NCI-H2196 (cell line): Measurements from ENCODE around the gene FKBP2.

Source experiments
- DNase-seq: peaks from one replicate; lab custom pipeline; 2025; ENCODE audit not compliant: unreplicated experiment; lab: John Stamatoyannopoulos, UW

The FKBP2 gene

DNA sequence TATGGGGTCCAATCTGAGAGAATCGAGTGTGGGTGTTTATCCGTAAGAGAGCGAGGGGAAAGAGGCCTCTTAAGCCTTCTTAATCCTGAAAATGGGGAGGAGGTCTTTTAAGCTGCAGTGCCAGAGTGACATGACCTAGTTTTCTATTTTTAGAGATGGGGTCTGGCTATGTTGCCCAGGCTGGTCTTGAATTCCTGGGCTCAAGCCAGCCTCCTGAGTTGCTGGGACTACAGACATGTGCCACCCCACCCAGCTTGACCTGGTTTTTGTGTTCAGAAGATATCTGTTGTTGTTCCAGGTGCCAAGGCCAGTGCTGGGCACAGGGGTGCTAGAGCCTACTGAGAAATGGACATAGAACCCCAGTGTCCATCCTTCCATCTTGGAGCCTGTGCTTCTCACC, 42.2 kb downstream of the FKBP2 start:
- DNase-seq, result no peak

GRCh38 chr11:64284048-64284961, 43.4 kb downstream of the FKBP2 start, which contains the start of gene BAD:
TSS of gene BAD (minus strand) at chr11:64284665. CDS start at chr11:64284368, 297 bp downstream.
- peak; percentile 91 for DNase-seq

DNA sequence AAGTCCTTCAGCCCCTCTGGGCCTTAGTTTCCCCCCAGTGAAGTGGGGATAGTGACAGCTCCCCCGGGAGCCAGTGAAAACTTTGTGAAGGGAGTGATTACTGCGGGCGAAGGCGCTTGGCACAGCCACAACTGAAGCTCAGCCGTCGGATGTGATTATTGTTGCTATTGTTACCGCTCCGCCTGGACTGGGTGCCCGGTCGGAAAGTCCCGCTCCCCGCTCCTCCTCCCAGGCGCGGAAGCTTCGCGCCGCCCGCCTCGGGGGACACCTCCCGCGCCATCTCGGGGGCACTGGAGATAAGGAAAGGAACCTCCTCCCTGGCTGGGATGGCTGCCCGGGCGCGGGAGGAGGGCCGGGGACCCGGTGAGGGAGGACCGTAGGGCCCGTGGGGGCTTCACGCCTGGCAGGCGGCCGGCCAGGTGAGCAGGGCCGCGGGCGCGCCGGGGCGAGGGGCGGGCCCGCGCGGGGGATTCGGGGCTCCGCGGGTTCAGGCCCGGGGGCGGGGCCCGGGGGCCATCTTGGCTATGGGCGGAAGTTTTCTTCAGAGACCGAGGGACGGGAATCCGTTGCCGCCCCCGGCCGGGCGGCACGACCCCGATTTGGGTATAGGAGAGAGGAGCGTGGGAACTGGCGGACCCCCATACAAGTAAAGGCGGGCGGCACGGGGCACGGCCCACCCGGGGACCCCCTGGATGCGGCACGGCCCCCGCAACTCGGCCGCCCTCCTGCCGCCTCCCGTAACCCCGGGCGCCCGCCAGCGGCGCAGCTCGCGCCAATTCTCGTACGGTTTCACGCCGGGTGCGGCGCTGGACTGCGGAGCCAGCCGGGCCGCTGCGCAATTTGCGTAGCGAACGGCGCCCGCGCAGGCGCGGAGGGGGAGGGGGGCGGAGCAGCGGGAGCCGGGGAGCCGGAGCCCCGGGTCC, 44.3 kb downstream of the FKBP2 start, which contains the start of gene GPR137:
TSS of gene GPR137 (plus strand) at position 887 of the 923 bp plus-strand sequence. CDS start 677 bp downstream, outside the sequence.
- peak; percentile 89 for DNase-seq

- peak; percentile 67 for DNase-seq
These were observed 45.2 kb downstream of the FKBP2 start for GRCh38 chr11:64285885-64286800.

DNA sequence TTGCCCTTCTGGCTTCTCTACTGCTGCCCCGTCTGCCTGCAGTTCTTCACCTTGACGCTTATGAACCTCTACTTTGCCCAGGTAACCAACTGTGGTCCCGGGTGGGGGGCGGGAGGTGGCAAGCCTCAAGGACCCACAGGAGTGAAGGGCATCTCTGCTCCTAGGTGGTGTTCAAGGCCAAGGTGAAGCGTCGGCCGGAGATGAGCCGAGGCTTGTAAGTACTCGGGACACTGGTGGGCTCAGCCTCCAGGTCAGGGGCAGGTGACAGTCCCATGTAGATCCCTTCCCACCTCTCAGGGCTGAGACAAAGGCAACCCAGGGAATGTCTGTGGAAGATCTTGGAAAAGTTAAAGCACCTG, 45.9 kb downstream of the FKBP2 start:
- no peak for DNase-seq

DNA sequence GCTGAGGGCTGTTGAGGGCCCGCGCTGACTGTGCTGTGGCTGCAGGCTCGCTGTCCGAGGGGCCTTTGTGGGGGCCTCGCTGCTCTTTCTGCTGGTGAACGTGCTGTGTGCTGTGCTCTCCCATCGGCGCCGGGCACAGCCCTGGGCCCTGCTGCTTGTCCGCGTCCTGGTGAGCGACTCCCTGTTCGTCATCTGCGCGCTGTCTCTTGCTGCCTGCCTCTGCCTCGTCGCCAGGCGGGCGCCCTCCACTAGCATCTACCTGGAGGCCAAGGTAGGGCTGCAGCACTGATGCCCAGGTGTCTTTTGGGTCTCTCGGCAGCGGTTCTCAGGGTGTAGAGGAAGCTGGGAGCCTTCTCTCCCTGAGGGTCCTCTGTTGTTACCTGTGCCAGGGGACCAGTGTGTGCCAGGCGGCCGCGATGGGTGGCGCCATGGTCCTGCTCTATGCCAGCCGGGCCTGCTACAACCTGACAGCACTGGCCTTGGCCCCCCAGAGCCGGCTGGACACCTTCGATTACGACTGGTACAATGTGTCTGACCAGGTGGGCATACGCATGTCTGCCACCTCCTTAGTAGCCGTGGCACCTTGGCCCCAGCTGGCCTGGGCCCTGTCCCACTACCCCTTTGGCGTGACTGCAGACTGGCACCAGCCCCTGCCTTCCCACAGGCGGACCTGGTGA, 46.9 kb downstream of the FKBP2 start:
- no peak for DNase-seq

- no peak for DNase-seq
These were observed 47.5 kb downstream of the FKBP2 start for GRCh38 chr11:64288353-64288750.

DNA sequence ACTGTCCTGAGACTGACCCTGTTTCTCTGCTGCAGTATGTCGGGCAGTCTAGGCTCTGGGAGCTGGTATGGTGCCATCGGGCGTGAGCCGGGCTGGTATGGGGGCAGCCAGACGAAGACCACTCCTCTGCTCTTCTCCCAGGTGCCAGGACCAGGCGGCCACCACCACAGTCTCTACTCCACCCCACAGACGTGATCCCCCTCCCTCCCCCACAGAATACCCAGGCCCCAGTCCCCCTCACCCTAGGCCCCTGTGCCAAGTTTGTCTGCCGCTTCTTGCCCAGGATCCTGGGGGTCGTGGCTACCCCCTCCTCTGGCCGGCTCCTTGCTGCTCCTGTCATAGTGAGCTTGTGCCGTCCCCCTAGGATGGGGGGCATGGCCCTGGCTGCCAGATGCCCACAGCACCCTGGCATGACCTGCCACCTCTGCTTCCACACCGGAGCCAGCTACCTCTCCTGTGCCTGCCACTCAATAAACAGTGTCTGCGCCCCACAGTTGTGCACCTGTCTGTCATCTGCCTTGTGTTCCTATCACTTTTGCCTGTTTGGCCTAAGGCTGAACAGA, 48.2 kb downstream of the FKBP2 start:
- no peak for DNase-seq

DNA sequence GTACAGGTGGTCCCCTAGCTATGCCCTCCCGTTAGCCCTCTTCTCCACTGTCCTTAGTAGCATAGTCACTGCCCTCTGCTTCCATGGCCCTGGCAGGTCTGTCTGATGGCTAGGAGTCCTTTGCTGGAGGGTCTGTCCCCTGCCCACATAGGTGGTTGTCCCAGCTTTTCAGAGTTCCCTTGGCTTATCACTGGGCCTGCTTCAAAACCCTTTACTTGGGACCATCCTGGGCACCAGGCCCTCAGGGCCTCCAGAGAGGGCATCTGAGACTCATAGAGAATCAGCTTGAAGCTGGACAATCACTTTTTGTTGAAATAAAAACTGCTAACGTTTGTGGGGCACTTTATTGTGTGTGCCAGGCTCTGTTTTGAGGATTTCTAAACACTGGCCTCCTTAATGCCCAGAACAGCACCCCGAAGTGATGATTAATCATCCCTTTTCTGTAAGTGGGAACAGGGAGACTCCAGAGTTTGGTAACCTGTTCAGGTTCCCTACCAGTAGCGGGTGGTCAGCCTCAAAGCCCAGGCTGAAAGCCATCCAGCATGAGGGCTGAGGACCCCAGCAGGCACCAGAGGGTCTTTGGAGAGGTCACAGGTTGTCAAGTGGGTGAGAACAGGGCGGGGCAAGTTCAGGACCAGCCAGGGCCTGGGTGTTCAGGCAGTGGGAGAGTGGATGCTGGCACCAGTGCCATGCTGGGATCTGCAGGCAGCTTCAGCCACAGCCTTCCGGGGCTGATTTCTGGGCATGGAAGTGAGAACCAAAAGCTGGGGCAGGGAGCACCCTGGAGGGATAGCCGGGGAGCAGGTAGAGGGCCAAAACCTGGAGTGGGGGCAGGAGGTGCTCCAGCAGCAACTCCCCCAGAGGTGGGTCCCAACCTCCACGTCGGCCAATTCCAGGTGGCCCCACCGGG, 49.7 kb downstream of the FKBP2 start:
- no peak for DNase-seq

DNA sequence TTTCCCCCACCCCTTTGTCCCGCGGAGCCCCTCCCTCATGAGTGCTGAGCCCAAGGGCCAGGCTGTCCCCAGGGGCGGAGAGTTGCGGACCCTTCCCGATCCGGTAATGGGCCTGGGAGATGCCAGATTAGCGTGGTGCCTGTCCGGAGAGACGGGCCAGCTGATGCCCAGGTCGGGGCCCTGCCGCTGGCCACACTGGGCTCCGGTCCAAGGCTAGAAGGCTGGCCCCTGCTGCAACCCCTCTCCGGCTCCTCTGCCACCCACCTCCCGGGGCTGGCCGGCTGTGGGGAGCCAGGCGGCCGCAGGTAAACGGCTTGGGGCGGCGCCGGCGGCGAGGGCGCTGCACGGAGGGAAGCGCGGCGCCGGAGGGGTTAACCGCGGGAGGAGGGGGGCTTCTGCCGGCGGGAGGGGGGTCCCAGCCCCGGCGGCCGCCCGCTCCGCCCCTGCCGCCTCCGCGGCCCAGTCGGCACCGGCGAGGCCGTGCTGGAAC, 50.4 kb downstream of the FKBP2 start, which contains the start of gene KCNK4:
TSS of gene KCNK4 (plus strand) at position 41 of the 490 bp plus-strand sequence. CDS start 1,717 bp downstream, outside the sequence.
- no peak for DNase-seq

- DNase-seq, result no peak
These were observed 51.0 kb downstream of the FKBP2 start for GRCh38 chr11:64291752-64292459.

DNA sequence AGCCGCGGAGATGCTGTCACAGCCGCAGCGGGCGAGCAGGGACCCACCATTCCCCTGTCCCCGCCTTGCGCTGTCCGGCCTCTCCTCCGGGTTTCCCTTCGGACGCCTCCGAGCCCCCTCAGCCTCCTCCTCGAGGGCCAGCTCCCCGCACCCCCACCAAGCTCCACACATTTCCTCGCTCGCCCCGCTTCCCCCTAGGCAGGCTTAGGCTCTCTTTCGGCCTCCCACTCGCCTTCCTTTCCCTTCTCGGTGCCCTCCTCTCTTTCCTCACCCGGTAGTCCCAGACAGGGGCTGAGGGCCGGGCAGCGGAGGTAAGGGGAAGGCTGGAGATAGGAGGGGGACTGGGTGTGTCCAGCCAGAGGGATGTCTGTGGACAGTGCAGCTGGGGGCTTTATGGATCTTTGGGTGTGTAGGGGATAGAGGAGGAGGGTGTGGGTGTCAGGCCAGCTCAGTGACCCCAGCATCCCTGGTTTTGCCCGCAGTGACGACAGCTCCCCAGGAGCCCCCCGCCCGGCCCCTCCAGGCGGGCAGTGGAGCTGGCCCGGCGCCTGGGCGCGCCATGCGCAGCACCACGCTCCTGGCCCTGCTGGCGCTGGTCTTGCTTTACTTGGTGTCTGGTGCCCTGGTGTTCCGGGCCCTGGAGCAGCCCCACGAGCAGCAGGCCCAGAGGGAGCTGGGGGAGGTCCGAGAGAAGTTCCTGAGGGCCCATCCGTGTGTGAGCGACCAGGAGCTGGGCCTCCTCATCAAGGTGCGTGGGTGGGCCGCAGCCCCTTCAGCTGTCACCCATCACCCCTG, 51.8 kb downstream of the FKBP2 start:
- DNase-seq, result no peak
